GM18909 (cell line): ENCODE measurements around the gene MBP.

Experiments
- ATAC-seq: cut with Tn5 transposase; IDR thresholded peaks from one replicate; pipeline ENCODE4 v1.9.1; 2021; ENCODE audit warnings: mild to moderate bottlenecking; ENCODE audit not compliant: unreplicated experiment, poor library complexity

MBP gene

GRCh38 chr18:77103187-77103850 is 29.3 kb downstream of the MBP start:
- no peak for ATAC-seq

- peak; percentile 81 for ATAC-seq
Observed at GRCh38 chr18:77102259-77103040, 30.1 kb downstream of the MBP start.

DNA sequence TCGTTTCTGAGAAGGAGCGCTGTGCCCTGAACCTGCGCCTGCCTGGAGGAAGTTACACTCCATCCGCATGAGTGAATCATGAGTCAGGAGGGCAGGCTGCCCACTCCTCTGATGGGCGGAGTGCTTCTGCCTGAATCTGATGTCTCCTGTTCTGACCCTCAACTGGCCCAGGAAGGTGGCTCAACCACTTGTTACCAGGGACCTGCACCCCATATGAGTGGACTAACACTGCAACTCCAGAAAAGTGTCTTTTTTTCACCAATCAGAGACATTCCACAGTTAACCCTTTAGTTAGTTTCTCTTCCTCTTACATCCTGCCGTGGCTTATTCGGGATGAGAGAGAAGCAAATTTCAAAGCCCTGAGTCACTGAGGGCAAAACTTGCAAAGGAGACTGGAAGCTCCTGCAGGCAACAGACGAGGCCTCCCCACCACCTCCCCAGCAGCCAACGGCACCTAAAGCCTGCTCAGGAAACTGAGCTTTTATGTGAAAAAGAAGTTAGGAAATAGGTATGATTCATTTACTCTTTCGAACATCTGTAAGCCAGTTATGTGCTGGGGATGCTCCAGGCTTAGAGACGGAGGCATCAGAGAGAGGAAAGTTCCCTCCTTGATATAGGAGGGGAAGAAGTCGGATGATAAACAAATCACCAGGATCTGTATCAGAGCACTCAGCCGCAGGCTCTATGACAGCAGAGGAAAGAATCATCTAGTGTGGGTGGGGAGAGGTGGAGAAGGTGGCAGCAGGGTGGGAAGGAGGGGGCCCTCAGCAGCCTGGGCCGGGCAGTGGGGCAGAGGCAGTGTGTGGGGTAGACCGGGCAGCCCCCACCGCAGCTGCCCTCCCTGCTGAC is 30.9 kb downstream of the MBP start:
- ATAC-seq = peak; percentile 49

DNA sequence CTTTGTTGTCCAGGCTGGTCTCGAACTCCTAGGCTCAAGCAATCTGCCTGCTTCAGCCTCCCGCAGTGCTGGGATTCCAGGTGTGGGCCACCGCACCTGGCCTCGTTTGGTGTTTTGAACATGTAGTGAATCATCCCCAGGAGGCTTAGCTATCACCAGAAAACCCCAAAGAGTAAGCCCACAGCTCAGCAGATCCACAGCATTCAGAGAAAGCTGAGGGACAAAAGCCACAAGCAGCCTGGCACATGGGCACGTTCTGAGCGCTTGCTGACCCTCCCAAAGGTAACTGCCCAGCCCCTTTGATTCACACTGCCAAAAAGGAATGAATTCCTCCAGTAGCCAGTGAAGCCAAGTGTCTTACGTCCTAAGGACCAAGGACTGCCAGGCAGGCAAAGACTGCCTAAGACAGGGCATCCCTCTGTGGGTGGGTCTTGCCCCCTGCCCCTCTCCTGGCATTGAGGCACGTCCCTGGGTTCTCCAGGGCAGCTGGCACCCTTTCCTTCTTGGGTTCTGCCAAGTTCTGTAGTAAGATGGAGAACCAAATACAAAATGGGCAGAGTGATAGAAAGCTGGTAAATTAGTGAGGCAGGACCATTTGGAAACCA is 31.7 kb downstream of the MBP start:
- no peak for ATAC-seq

GRCh38 chr18:77099485-77100370 is 32.9 kb downstream of the MBP start:
- peak; percentile 22 for ATAC-seq

DNA sequence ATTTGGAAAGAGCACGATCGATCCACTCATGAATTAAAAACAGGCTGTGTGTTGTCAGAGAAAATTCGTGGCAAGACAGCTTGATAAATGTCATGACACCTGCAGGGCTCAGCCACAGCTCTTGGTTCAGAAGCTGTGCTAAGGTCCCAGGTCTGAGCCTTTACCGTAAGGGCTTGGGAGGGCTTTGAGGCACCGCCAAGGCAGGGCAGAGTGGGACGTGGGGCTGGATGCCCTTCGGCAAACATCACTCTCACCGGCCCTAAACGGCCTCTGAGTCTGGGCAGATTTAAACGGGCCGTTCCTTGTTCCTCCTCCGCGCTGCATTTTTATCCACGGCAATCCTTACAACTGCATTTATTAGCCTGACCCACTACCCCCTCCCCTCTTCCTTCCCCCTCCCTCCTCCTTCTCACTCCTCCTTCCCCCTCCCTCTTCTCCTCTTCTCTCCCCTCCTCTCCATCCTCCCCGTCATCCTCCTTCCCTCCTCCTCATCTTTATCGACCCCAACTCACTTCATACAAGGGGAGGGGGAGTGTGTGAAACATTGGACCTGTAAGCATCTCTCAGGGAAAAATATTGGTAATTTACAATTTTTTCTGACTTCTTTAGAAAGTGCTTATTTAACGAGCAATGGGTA is 33.9 kb downstream of the MBP start:
- ATAC-seq = no peak

DNA sequence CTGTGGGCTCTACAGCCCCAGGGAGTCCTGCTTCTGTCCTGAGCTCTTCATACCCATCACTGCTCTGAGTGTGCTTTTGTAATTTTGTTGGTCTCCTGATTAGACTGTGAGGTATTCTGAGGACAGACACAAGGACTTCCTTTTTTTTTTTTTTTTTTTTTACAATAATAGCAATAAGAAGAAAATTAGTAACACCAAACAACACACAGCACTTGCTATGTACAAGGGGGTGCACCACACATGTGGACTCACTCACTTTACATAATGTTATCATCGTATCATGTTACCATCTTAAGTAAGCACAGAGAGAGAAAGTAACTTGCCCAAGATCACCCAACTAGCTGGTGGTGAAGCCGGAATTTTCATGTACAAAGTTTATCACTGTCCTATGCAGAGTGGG is 34.6 kb downstream of the MBP start:
- no peak for ATAC-seq

DNA sequence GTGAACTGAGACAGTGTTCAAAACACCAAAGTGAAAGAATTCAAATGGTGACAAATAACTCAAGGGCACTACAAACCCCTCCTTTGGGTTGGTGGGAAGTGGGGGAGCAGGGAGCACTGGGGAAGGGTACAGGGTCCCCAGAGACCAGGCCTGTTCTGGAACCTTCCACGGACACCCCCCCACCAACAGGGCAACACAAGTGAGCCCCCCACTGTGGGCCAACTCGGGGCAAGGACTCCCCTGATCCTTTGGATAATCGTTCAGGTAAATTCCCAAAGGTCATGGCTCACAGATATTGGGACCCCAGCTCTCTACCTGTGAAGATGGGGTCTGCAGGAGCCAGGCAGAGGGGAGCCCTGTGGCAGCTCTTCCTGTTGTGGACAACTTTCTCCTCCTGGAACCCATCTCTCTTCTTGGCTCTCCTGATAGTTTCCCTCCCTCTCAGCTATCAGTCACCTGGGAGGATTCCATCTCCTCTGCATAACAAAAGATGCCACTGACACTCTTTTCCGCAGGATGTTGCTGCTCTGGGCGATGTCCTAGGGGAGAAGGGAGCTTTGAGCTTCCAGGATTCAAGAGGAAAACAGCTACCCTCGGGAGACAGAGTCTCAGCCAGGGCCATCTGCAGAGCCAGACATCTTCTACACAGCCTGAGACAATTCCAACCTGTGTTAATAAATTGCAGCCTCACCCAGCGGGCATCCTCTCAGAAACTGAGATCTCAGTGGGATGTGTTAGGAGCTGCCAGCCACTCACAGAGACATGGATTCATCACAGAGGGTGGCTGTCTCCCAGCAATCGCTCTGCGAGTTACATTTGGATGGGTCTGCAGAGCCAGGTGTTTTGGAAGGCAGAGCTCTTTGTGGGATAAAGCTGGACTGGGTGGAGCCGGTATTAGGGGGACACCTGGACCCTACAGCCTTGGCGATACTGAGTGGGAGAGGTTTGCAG is 35.4 kb downstream of the MBP start:
- no peak for ATAC-seq

DNA sequence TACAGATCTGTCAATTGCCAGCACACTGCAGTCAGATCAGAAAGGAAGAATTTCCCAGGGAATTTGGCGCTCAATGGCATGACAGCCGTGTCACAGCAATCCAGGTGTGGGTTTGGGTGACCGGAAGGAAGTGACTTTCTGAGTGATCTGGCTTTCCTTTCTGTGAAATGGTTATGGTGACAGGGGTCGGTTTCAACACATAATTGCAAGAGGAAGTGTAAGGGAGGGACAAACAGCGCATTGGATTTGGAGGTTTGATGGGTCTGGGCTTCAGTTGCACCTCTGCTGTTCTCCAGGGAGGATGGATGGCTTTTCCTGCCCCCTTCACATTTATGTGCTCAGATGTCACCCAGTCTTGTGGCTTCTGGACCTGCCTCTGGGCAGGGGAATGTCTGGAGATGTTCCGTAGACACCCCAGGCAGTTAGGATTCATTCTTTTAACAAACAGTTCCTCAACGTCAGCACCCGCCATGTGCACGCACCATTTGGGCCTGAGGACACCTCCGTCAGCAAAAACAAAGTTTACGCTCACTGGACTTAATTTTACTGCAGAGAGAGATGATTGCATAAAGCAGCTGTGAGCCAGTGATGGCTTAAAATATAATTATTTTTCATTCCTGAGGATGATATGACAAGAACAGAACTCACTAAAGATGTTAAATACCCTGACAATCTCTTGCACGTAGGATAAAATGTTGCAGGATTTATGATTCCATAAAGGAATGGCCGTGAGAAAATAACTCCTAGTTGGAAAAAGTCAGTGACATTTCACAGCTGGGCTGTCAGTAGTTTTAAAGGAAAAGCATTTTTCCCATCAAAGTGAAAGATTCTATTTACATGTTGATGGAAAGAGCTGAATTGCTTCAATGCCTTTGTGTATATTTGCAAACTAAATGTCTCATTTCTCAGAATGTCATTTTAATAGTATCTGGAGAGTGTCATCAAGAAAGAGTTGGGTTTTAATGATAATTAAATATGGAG is 36.9 kb downstream of the MBP start:
- ATAC-seq = no peak

GRCh38 chr18:77093586-77093985 is 39.0 kb downstream of the MBP start:
- ATAC-seq = no peak

- no peak for ATAC-seq
Observed at GRCh38 chr18:77093067-77093430, 39.5 kb downstream of the MBP start.

DNA sequence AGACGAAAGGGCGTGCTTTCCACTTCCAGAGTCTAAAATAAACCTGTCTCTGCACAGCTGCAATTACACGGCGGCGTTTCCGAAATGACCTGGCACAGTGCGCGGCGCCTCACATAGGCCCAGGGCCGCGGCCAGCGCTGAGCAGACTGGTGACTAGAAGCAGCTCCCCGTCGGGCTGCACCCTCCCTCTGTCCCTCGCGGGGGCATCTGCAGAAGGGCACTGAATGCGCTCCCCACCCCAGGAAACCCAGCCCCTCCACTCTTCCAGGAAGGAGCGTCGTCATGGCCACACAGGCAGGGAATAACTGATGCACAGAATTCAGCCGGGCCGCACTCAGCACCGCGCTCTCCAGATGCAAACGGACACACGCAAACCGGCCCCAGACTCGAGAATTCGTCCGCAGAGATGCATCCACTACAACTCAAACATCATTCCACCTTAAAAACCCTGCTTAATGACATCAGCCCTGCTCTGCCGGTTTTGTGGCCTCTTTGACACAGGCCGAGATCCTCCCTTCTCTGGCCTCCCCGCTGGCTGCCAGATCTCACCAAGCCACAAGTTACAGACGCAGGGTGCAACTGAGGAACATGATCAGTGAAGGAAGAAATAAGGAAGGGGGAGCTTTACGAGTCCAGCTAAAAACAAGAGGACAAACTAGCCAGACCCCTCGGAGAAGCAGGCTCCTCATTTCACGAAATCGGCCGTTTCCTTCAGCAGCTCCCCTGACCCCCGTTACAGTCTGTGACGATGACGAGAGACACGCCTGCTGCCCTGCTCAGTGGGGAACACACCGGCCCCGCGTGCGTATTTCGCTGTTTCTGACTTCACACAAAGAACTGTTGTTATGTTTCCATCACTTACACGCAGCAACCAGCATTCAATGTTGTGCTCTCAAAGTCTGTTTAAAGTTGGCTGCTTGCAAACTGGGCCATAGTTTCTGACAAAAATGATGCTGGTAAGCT is 40.2 kb downstream of the MBP start:
- no peak for ATAC-seq

DNA sequence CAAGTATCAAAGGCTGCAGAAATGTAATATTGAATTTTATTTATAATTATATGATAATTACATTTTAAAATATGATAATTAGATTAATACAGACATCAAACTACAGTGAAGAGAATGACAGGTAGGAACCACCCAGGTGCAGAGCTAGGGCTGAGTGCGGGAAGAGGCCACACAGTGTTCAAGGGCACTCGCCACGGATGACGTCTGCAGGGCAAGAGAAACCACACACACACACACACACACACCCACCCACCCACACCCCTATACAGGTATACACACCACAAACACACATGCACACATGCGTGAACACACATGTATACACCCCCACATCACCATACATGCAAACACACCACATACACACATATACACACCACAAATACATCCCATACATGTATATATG is 41.2 kb downstream of the MBP start:
- no peak for ATAC-seq

GRCh38 chr18:77090546-77091174 is 41.9 kb downstream of the MBP start:
- no peak for ATAC-seq

- no peak for ATAC-seq
Observed at GRCh38 chr18:77089723-77090285, 42.8 kb downstream of the MBP start.
